OCI-LY7 (cell line): ENCODE data around the gene NOTO. TPM values are rescaled to one million over a fixed set of nuclear protein-coding genes. Genes with fewer than 3 reads are reported as not detected.

Source experiments
- BruUV-seq: library from RNA; stranded (reverse); fragments of 400-500 nt; replicated peaks from 2 replicates; lab custom pipeline; 2021; lab: Mats Ljungman, UMichigan
- CTCF ChIA-PET: fragments of 300-600 bp; sonication (Branson Sonifier 250); formaldehyde crosslinking; loops from one replicate; lab custom pipeline; 2022; ENCODE audit warnings: antibody characterized with exemption; ENCODE audit not compliant: unreplicated experiment; lab: Charles Lee
- POLR2A ChIA-PET: fragments of 300-600 bp; sonication (Branson Sonifier 250); formaldehyde crosslinking; loops from one replicate; lab custom pipeline; 2022; ENCODE audit warnings: antibody characterized with exemption; lab: Charles Lee
- DNase-seq: peaks from one replicate; pipeline ENCODE4 v3.0.0-alpha.2; 2015; ENCODE audit warnings: low spot score
- H2AFZ ChIP-seq: fragments of 200-600 bp; sonication (generic), shearing (Covaris generic); 2 replicates; pipeline ENCODE4 v1.6.1; 2014; ENCODE audit warnings: mild to moderate bottlenecking, antibody characterized with exemption, low read length, moderate library complexity
- H3K27ac ChIP-seq: fragments of 200-600 bp; sonication (generic); 2 replicates; pipeline ENCODE4 v1.5.1; 2014; ENCODE audit warnings: mixed run types, low read depth, mild to moderate bottlenecking, moderate library complexity, low read length, inconsistent platforms; ENCODE audit not compliant: poor library complexity, severe bottlenecking
- H3K36me3 ChIP-seq: fragments of 200-600 bp; sonication (generic); 2 replicates; pipeline ENCODE4 v1.6.1; 2014; ENCODE audit warnings: mild to moderate bottlenecking, antibody characterized with exemption, low read length, moderate library complexity, mixed read lengths; ENCODE audit not compliant: insufficient read depth
- H3K4me1 ChIP-seq: fragments of 200-600 bp; sonication (generic); 2 replicates; pipeline ENCODE4 v1.5.1; 2014; ENCODE audit warnings: mild to moderate bottlenecking, low read length; ENCODE audit not compliant: insufficient read depth, poor library complexity, severe bottlenecking
- H3K4me2 ChIP-seq: fragments of 200-600 bp; sonication (generic); 2 replicates; pipeline ENCODE4 v1.6.1; 2014; ENCODE audit warnings: mild to moderate bottlenecking, low read length
- H3K4me3 ChIP-seq: fragments of 200-600 bp; sonication (generic); 2 replicates; pipeline ENCODE4 v1.5.1; 2014; ENCODE audit warnings: mild to moderate bottlenecking, low read depth, low read length; ENCODE audit not compliant: poor library complexity, severe bottlenecking
- H3K79me2 ChIP-seq: fragments of 200-600 bp; sonication (generic); 2 replicates; pipeline ENCODE4 v1.6.1; 2016; ENCODE audit warnings: low read depth, mild to moderate bottlenecking, low read length, moderate library complexity, mixed read lengths; ENCODE audit not compliant: insufficient read depth
- H3K9me2 ChIP-seq: fragments of 200-600 bp; sonication (generic); 2 replicates; pipeline ENCODE4 v1.6.1; 2016; ENCODE audit warnings: mild to moderate bottlenecking, low read length, mixed read lengths; ENCODE audit not compliant: insufficient read depth
- H3K9me3 ChIP-seq: fragments of 200-600 bp; sonication (generic); 2 replicates; pipeline ENCODE4 v1.6.1; 2014; ENCODE audit warnings: mild to moderate bottlenecking, mixed run types, low read length, mixed read lengths
- H4K20me1 ChIP-seq: fragments of 200-600 bp; sonication (generic); 2 replicates; pipeline ENCODE4 v1.6.1; 2014; ENCODE audit warnings: mild to moderate bottlenecking, antibody characterized with exemption, low read length, moderate library complexity, mixed read lengths; ENCODE audit not compliant: insufficient read depth
- CTCF ChIP-seq: fragments of 200-600 bp; sonication (generic); conservative IDR thresholded peaks from 2 replicates; pipeline ENCODE4 v1.5.1; 2014; ENCODE audit warnings: mild to moderate bottlenecking, antibody characterized with exemption, low read length, moderate library complexity, mixed read lengths
- EZH2phosphoT487 ChIP-seq: fragments of 200-600 bp; sonication (generic); IDR thresholded peaks from 2 replicates; pipeline ENCODE4 v1.6.1; 2018; ENCODE audit warnings: low read depth, borderline replicate concordance, mild to moderate bottlenecking, mixed run types, antibody characterized with exemption, low read length, moderate library complexity, mixed read lengths
- intact Hi-C: fragments of 100-400 bp; cut with micrococcal nuclease; formaldehyde crosslinking; loops from one replicate; pipeline ENCODE4 v1.10.0; 2022; ENCODE audit not compliant: unreplicated experiment
- total RNA-seq, 2 experiments: library from RNA; depleted of rRNA in 1 of 2; stranded (reverse); fragments of >200 nt in 1 of 2; shearing (Covaris generic) in 1 of 2; gene quantifications; 2 replicates each; pipeline ENCODE4 v1.2.3, GENCODE V29; 2014 to 2022

NOTO gene
- total RNA-seq, 2 experiments from 2014 or later = not detected

GRCh38 chr2:73174244-73174643 lies 28.1 kb upstream of the NOTO start:
- Histone ChIP-seq H3K4me3 (no peak overlapping the region), H2AFZ (no peak overlapping the region), H3K4me1 (no peaks in the 10 kb centered on the region), H3K4me2 (no peak overlapping the region), H3K36me3 (no peaks in the 10 kb centered on the region), H3K9me3 (no peaks in the 10 kb centered on the region), H4K20me1 (no peaks in the 10 kb centered on the region), H3K79me2 (no peaks in the 10 kb centered on the region), H3K9me2 (no peaks in the 10 kb centered on the region), H3K27ac (no peak overlapping the region)
- no TSS peak for BruUV-seq
- ChIA-PET CTCF (no interaction called here), POLR2A (interaction anchor here (0.5 kb wide), 1 partner anchor 42 kb away, joined by 3 read pairs; no protein-coding TSS in a partner anchor)
- intact Hi-C loops = no loop called here
- DNase-seq = no peak
- TF ChIP-seq EZH2phosphoT487 (no peak), CTCF (no peak)

GRCh38 chr2:73174941-73175662 lies 27.3 kb upstream of the NOTO start:
- Histone ChIP-seq H3K4me3 (no peak overlapping the region), H3K4me1 (no peaks in the 10 kb centered on the region), H3K36me3 (no peaks in the 10 kb centered on the region), H4K20me1 (no peaks in the 10 kb centered on the region), H3K4me2 (peak overlapping the region; percentile 32; the same call in 1 of the 2 replicates), H2AFZ (no peak overlapping the region), H3K9me3 (no peaks in the 10 kb centered on the region), H3K9me2 (no peaks in the 10 kb centered on the region), H3K27ac (no peak overlapping the region), H3K79me2 (no peaks in the 10 kb centered on the region)
- no peak for DNase-seq
- no TSS peak for BruUV-seq
- ChIA-PET POLR2A (interaction anchor here (0.5 kb wide), 1 partner anchor 43 kb away, joined by 3 read pairs; no protein-coding TSS in a partner anchor), CTCF (interaction anchor here (0.5 to 0.6 kb wide), 2 partner anchors 13 to 282 kb away, joined by 3 read pairs; no protein-coding TSS in a partner anchor)
- intact Hi-C loops = no loop called here
- no peak for TF ChIP-seq CTCF
- TF ChIP-seq EZH2phosphoT487 = no peak
